HepG2 (cell line): ENCODE measurements around the gene SLC43A1. TPM values are rescaled to one million over a fixed set of nuclear protein-coding genes. Genes with fewer than 3 reads are reported as not detected.

Experiments
- ARHGAP35 ChIP-seq: sonication (generic); formaldehyde crosslinking; IDR thresholded peaks from 2 replicates; pipeline ENCODE4 v1.9.0; 2022; ENCODE audit warnings: mild to moderate bottlenecking, inconsistent platforms, moderate library complexity, missing genetic modification reagents, borderline replicate concordance
- ATF6 ChIP-seq: sonication (generic); formaldehyde crosslinking; conservative IDR thresholded peaks from 2 replicates; pipeline ENCODE4 v1.4.0; 2020; ENCODE audit warnings: missing genetic modification reagents
- FOXK1 ChIP-seq: sonication (generic); formaldehyde crosslinking; IDR thresholded peaks from 2 replicates; pipeline ENCODE4 v1.4.0; 2020; ENCODE audit warnings: low read depth, missing genetic modification reagents, borderline replicate concordance
- FUBP1 ChIP-seq: sonication (generic); formaldehyde crosslinking; IDR thresholded peaks from 2 replicates; pipeline ENCODE4 v1.5.1; 2020; ENCODE audit warnings: missing genetic modification reagents, mild to moderate bottlenecking, borderline replicate concordance
- HIVEP1 ChIP-seq: sonication (generic); formaldehyde crosslinking; IDR thresholded peaks from 2 replicates; pipeline ENCODE4 v1.4.0; 2020; ENCODE audit warnings: mild to moderate bottlenecking, missing genetic modification reagents
- IKZF5 ChIP-seq: IDR thresholded peaks from 2 replicates; pipeline ENCODE4 v1.6.1; 2018; ENCODE audit warnings: missing genetic modification reagents, mild to moderate bottlenecking, missing compliant biosample characterization
- KMT2A ChIP-seq: sonication (generic); formaldehyde crosslinking; IDR thresholded peaks from 2 replicates; pipeline ENCODE4 v1.4.0; 2020; ENCODE audit warnings: missing genetic modification reagents
- NR2F1 ChIP-seq, 2 experiments: fragments of 450-650 bp in 1 of 2; formaldehyde crosslinking in 1 of 2; IDR thresholded peaks; 2 replicates each; pipeline versions ENCODE4 v1.5.0 to v1.6.1; 2016 to 2020; ENCODE audit warnings: mild to moderate bottlenecking in 1 of 2, missing compliant biosample characterization in 1 of 2, missing genetic modification reagents in 1 of 2, moderate library complexity in 1 of 2
- NR2F2 ChIP-seq: IDR thresholded peaks from 2 replicates; pipeline ENCODE4 v1.6.1; 2012; ENCODE audit warnings: low read depth, inconsistent platforms, borderline replicate concordance
- SP140L ChIP-seq: sonication (generic); formaldehyde crosslinking; IDR thresholded peaks from 2 replicates; pipeline ENCODE4 v1.4.0; 2020; ENCODE audit warnings: missing genetic modification reagents, borderline replicate concordance
- ZBTB21 ChIP-seq: sonication (generic); formaldehyde crosslinking; IDR thresholded peaks from 2 replicates; pipeline ENCODE4 v1.4.0; 2020; ENCODE audit warnings: missing genetic modification reagents
- ZBTB39 ChIP-seq: sonication (generic); formaldehyde crosslinking; IDR thresholded peaks from 2 replicates; pipeline ENCODE4 v1.5.0; 2020; ENCODE audit warnings: missing genetic modification reagents
- ZFP37 ChIP-seq: sonication (generic); formaldehyde crosslinking; IDR thresholded peaks from 2 replicates; pipeline ENCODE4 v1.4.0; 2020; ENCODE audit warnings: missing genetic modification reagents, borderline replicate concordance
- ZNF512B ChIP-seq: sonication (generic); formaldehyde crosslinking; IDR thresholded peaks from 2 replicates; pipeline ENCODE4 v1.5.1; 2020; ENCODE audit warnings: missing genetic modification reagents, mild to moderate bottlenecking, borderline replicate concordance
- ZNF782 ChIP-seq: sonication (generic); formaldehyde crosslinking; IDR thresholded peaks from 2 replicates; pipeline ENCODE4 v1.4.0; 2020; ENCODE audit warnings: missing genetic modification reagents, mild to moderate bottlenecking, borderline replicate concordance
- polyA plus RNA-seq, 8 experiments: library from polyadenylated mRNA; depleted of rRNA in 3 of 8; stranded (reverse) in 7 of 8; unstranded in 1 of 8; fragments of >200 nt; fragmentation: Illumina TruSeq in 4 of 8; extraction: Trizol in 4 of 8; gene quantifications; 2 replicates each; pipeline versions ENCODE4 v1.2.1 to v1.2.3, GENCODE V29; 2011 to 2016; ENCODE audit warnings: low read depth in 4 of 8, missing spikeins in 1 of 8, mixed read lengths in 1 of 8; ENCODE audit not compliant: insufficient read depth in 1 of 8
- total RNA-seq, 5 experiments: library from RNA; depleted of rRNA; stranded (reverse); fragments of >200 nt; fragmentation: Illumina TruSeq; extraction: Trizol; gene quantifications; 2 replicates each; pipeline ENCODE4 v1.2.3, GENCODE V29; 2016; ENCODE audit warnings: low read depth in 1 of 5

The SLC43A1 gene
- total and polyA plus RNA-seq, 2 of the 13 experiments (the other 11 are each of a cell fraction or from before 2014, with no cell fraction given), result 72.3 to 87.6 TPM

GRCh38 chr11:57434640-57435546, 80.6 kb downstream of the SLC43A1 start (continued):
- no peak for TF ChIP-seq ATF6 (CRISPR knock-in tag)
- peak; percentile 79; the same call in 1 of the 2 replicates for TF ChIP-seq FOXK1 (CRISPR knock-in tag)
- peak; percentile 49; the same call in 1 of the 2 replicates for TF ChIP-seq ZBTB39 (CRISPR knock-in tag)
- TF ChIP-seq ARHGAP35, result no peak
- peak; percentile 46; the same call in 1 of the 2 replicates for TF ChIP-seq IKZF5
- 0 out of 2 replicates have a peak, but pooled peaks have one; percentile 50 for TF ChIP-seq NR2F2
- TF ChIP-seq FUBP1 (CRISPR knock-in tag), result no peak
- TF ChIP-seq ZNF782 (CRISPR knock-in tag), result no peak
- 0 out of 2 replicates have a peak, but pooled peaks have one; percentile 36 for TF ChIP-seq SP140L (CRISPR knock-in tag)
- TF ChIP-seq NR2F1 (CRISPR knock-in tag; IDR thresholded peaks at IDR 0.05), result no peak; a peak in 1 of 4 replicates
- TF ChIP-seq KMT2A, result no peak; the same call in 1 of the 2 replicates
- TF ChIP-seq HIVEP1 (CRISPR knock-in tag), result no peak
- no peak for TF ChIP-seq ZFP37
- TF ChIP-seq ZBTB21, result no peak
- TF ChIP-seq ZNF512B (CRISPR knock-in tag), result no peak
